IMR-90 (cell line): ENCODE results near the gene C19orf47. TPM values are rescaled to one million over a fixed set of nuclear protein-coding genes. Genes with fewer than 3 reads are reported as not detected.

ENCODE experiments used
- ATAC-seq: fragments of 200-7000 bp; cut with Tn5 transposase; 2 replicates; pipeline ENCODE4 v1.9.1; 2020; ENCODE audit warnings: low read depth, mild to moderate bottlenecking, moderate library complexity
- BruUV-seq: library from RNA; stranded (reverse); fragments of 400-500 nt; replicated peaks from 2 replicates; lab custom pipeline; 2021; lab: Mats Ljungman, UMichigan
- CTCF ChIA-PET: fragments of 300-600 bp; formaldehyde crosslinking; extraction: SDS; loops from one replicate; lab custom pipeline; 2021; ENCODE audit warnings: antibody characterized with exemption; lab: Yijun Ruan, JAX
- POLR2A ChIA-PET: fragments of 300-600 bp; sonication (Branson Sonifier 250); formaldehyde crosslinking; loops from one replicate; lab custom pipeline; 2022; ENCODE audit warnings: antibody characterized with exemption; ENCODE audit not compliant: unreplicated experiment; lab: Charles Lee
- DNase-seq: peaks from one replicate; pipeline ENCODE4 v3.0.0; 2013
- H2AFZ ChIP-seq: replicated peaks from 2 replicates; pipeline ENCODE3; 2013; ENCODE audit warnings: low read length, mild to moderate bottlenecking; ENCODE audit not compliant: poor library complexity
- H2AK5ac ChIP-seq: 2 replicates; pipeline ENCODE4 v1.6.1; 2013; ENCODE audit warnings: low read depth, low read length, inconsistent platforms
- H2AK9ac ChIP-seq: replicated peaks from 2 replicates; pipeline ENCODE3; 2013; ENCODE audit warnings: mild to moderate bottlenecking, low read depth, low read length, moderate library complexity; ENCODE audit not compliant: poor library complexity
- H2BK120ac ChIP-seq: 2 replicates; pipeline ENCODE4 v1.6.1; 2013; ENCODE audit warnings: low read depth, low read length, inconsistent platforms
- H2BK15ac ChIP-seq: 3 replicates; pipeline ENCODE4 v1.6.1; 2013; ENCODE audit warnings: low read depth, low read length, inconsistent platforms
- H2BK20ac ChIP-seq: 2 replicates; pipeline ENCODE4 v1.6.1; 2013; ENCODE audit warnings: low read depth, mild to moderate bottlenecking, inconsistent platforms, low read length, moderate library complexity
- H2BK5ac ChIP-seq: 2 replicates; pipeline ENCODE4 v1.6.1; 2013; ENCODE audit warnings: mild to moderate bottlenecking, low read depth, low read length, inconsistent platforms; ENCODE audit not compliant: poor library complexity, severe bottlenecking
- H3K14ac ChIP-seq: replicated peaks from 2 replicates; pipeline ENCODE4 v1.6.1; 2013; ENCODE audit warnings: low read depth, low read length, inconsistent platforms
- H3K18ac ChIP-seq: 2 replicates; pipeline ENCODE4 v1.6.1; 2013; ENCODE audit warnings: low read depth, low read length, control low read depth
- H3K23ac ChIP-seq: 2 replicates; pipeline ENCODE4 v1.6.1; 2013; ENCODE audit warnings: low read depth, low read length, inconsistent platforms
- H3K27ac ChIP-seq: 2 replicates; pipeline ENCODE4 v1.5.1; 2013; ENCODE audit warnings: mild to moderate bottlenecking, control low read depth, low read length; ENCODE audit not compliant: insufficient read depth
- H3K27me3 ChIP-seq: 2 replicates; pipeline ENCODE4 v1.6.1; 2013; ENCODE audit warnings: low read length; ENCODE audit not compliant: control insufficient read depth, insufficient read depth
- H3K36me3 ChIP-seq: 2 replicates; pipeline ENCODE4 v1.6.1; 2013; ENCODE audit warnings: low read length, mixed read lengths; ENCODE audit not compliant: control insufficient read depth, insufficient read depth
- H3K4ac ChIP-seq: 2 replicates; pipeline ENCODE4 v1.6.1; 2013; ENCODE audit warnings: low read depth, low read length, inconsistent platforms
- H3K4me1 ChIP-seq: 2 replicates; pipeline ENCODE4 v1.6.1; 2013; ENCODE audit warnings: low read length, mixed read lengths; ENCODE audit not compliant: control insufficient read depth, insufficient read depth
- H3K4me2 ChIP-seq: 2 replicates; pipeline ENCODE4 v1.6.1; 2013; ENCODE audit warnings: low read depth, mild to moderate bottlenecking, control low read depth, low read length, moderate library complexity
- H3K4me3 ChIP-seq: 2 replicates; pipeline ENCODE4 v1.5.1; 2013; ENCODE audit warnings: low read depth, mild to moderate bottlenecking, control low read depth, low read length, moderate library complexity; ENCODE audit not compliant: insufficient read depth
- H3K56ac ChIP-seq: 2 replicates; pipeline ENCODE4 v1.6.1; 2013; ENCODE audit warnings: low read length, inconsistent platforms; ENCODE audit not compliant: insufficient read depth; ENCODE audit errors: extremely low read depth
- H3K79me1 ChIP-seq, 2 experiments: 2 replicates each; pipeline ENCODE4 v1.6.1; 2013; ENCODE audit warnings: low read length in 2 of 2, inconsistent platforms in 1 of 2, low read depth in 1 of 2
- H3K9ac ChIP-seq: 2 replicates; pipeline ENCODE4 v1.6.1; 2013; ENCODE audit warnings: low read depth, low read length, control low read depth
- H3K9me1 ChIP-seq: 2 replicates; pipeline ENCODE4 v1.6.1; 2013; ENCODE audit warnings: low read length, inconsistent platforms; ENCODE audit not compliant: insufficient read depth
- H3K9me3 ChIP-seq: 2 replicates; pipeline ENCODE4 v1.6.1; 2013; ENCODE audit warnings: low read length; ENCODE audit not compliant: control insufficient read depth, insufficient read depth
- H4K20me1 ChIP-seq: 2 replicates; pipeline ENCODE4 v1.6.1; 2013; ENCODE audit warnings: low read length, inconsistent platforms; ENCODE audit not compliant: insufficient read depth
- H4K5ac ChIP-seq: 2 replicates; pipeline ENCODE4 v1.6.1; 2013; ENCODE audit warnings: mild to moderate bottlenecking, low read depth, low read length, control low read depth
- H4K8ac ChIP-seq, 2 experiments: 2 replicates each; pipeline ENCODE4 v1.6.1; 2013; ENCODE audit warnings: low read depth in 2 of 2, low read length in 2 of 2, control low read depth in 1 of 2, inconsistent platforms in 1 of 2
- H4K91ac ChIP-seq: 2 replicates; pipeline ENCODE4 v1.6.1; 2013; ENCODE audit warnings: low read depth, low read length, inconsistent platforms; ENCODE audit not compliant: insufficient read depth
- BHLHE40 ChIP-seq: fragments of 150-350 bp; IDR thresholded peaks from 2 replicates; pipeline ENCODE4 v1.6.1; 2016; ENCODE audit warnings: mild to moderate bottlenecking, low read depth, low read length
- NFE2L2 ChIP-seq: fragments of 150-350 bp; IDR thresholded peaks from 2 replicates; pipeline ENCODE4 v1.6.1; 2016; ENCODE audit warnings: low read depth, mild to moderate bottlenecking, low read length
- whole genome bisulfite sequencing, 2 experiments: methylation state at CpG; one replicate each; pipeline versions ENCODE4 v1.1.5 to v1.1.7; 2013; ENCODE audit warnings: missing lambda C conversion rate in 2 of 2; ENCODE audit not compliant: insufficient read length in 1 of 2; ENCODE audit errors: extremely low coverage in 2 of 2; 5-methylcytosine and 5-hydroxymethylcytosine counted together
- dilution Hi-C: fragments of 300-500 bp; cut with HindIII; formaldehyde crosslinking; loops from one replicate; pipeline ENCODE4 v1.14.3; 2018; ENCODE audit warnings: low sequenced_read_pairs; ENCODE audit not compliant: unreplicated experiment
- in situ Hi-C: fragments of 300-500 bp; cut with MboI; formaldehyde crosslinking; loops from 3 replicates; pipeline ENCODE4 v1.14.3; 2019; ENCODE audit warnings: low sequenced_read_pairs, inconsistent platforms, mixed read lengths
- intact Hi-C: fragments of 100-400 bp; cut with micrococcal nuclease; formaldehyde crosslinking; loops from 2 replicates; pipeline ENCODE4 v1.10.0; 2022
- polyA plus RNA-seq, 3 experiments: library from polyadenylated mRNA; depleted of rRNA; stranded (reverse); fragments of >200 nt; gene quantifications; 2 replicates each; pipeline ENCODE4 v1.2.3, GENCODE V29; 2012; ENCODE audit warnings: low replicate concordance in 1 of 3
- total RNA-seq: library from RNA; depleted of rRNA; stranded (reverse); fragments of >200 nt; gene quantifications from 2 replicates; pipeline ENCODE4 v1.2.3, GENCODE V29; 2012
- TF ChIP-seq, protein P1 (sequence below): fragments of 150-350 bp; IDR thresholded peaks from 2 replicates; pipeline ENCODE4 v1.6.1; 2017; ENCODE audit warnings: mild to moderate bottlenecking, antibody characterized with exemption, low read length, low read depth

C19orf47 gene
- total and polyA plus RNA-seq, 2 of the 4 experiments (the other 2 are of a cell fraction) = 3.6 to 16.3 TPM

DNA sequence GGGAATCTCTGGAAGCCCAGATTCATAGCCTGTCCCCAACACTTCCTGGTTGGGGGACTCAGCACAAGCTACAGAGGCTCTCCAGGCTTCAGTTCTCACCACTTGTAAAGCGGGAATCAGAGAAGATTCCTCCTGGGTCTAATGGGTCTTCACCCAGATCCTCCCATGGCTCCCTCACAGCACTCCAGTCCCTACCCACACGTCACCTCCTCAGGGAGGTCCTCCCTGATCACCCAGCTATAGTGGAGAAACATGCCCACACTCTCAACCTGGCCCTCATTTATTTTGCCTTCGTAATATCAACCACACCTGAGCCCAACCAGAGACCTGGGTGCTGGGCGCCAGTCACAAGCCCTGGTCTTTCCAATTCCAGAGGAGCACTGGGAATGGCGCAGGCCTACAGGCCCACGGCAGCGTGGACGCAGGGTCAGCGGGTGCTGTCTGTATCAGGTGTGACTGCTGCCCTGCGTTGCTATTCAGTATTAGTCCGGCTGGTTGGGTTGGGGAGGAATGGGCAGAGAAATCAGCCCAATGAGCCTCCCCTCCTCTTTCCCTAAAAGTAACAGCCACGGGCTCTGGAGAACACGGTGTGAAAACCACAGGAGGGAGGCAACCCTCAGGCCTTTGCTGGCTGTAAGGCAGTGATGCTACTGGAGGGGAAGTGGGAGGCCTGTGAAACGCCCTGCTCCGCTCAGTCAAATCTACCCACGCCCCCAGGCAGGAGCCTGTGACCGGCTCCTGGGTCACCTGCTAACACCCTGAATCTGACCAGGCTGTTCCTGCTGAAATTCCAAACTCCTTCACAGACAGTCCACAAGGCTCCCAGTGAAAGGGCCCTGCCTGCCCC lies 68.2 kb downstream of the C19orf47 start (continued):
- TF ChIP-seq, protein P1, sequence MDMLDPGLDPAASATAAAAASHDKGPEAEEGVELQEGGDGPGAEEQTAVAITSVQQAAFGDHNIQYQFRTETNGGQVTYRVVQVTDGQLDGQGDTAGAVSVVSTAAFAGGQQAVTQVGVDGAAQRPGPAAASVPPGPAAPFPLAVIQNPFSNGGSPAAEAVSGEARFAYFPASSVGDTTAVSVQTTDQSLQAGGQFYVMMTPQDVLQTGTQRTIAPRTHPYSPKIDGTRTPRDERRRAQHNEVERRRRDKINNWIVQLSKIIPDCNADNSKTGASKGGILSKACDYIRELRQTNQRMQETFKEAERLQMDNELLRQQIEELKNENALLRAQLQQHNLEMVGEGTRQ = no peak

GRCh38 chr19:40279120-40279551 lies 69.1 kb downstream of the C19orf47 start:
- peak; percentile 30 for ATAC-seq
- H2AFZ ChIP-seq = no peak overlapping the region

More at GRCh38 chr19:40279120-40279551, 69.1 kb downstream of the C19orf47 start:
- BruUV-seq = no TSS peak
- no peaks in the 10 kb centered on the region for H3K27me3 ChIP-seq
- no peak overlapping the region for H3K14ac ChIP-seq
- dilution Hi-C loops (no loop called here), intact Hi-C loops (no loop called here), in situ Hi-C loops (no loop called here)
- peaks cover 23% of the 10 kb centered on the region for H3K9me1 ChIP-seq
- WGBS, 2 experiments = 30% methylated on average over 2 of the region's 15 CpGs; no CpG with 5 or more reads in 1 of the 2 experiments
- H4K5ac ChIP-seq = no peak overlapping the region
- 0 out of 2 replicates have a peak overlapping the region, but pooled peaks have one; percentile 36 for H2AK5ac ChIP-seq
- no peak overlapping the region; the same call in 1 of the 2 replicates for H3K4me2 ChIP-seq
- CTCF ChIA-PET = interaction anchor here (0.7 kb wide), 1 partner anchor 262 kb away, joined by 6 read pairs; no protein-coding TSS in a partner anchor
- H3K36me3 ChIP-seq = no peaks in the 10 kb centered on the region
- no peaks in the 10 kb centered on the region for H3K9me3 ChIP-seq
- no peak overlapping the region for H3K23ac ChIP-seq
- H2AK9ac ChIP-seq = peak overlapping the region; percentile 35
- no peak overlapping the region for H2BK15ac ChIP-seq
- H3K4me1 ChIP-seq = peaks cover 28% of the 10 kb centered on the region
- 0 out of 2 replicates have a peak overlapping the region, but pooled peaks have one; percentile 6 for H3K9ac ChIP-seq
- H4K8ac ChIP-seq = no peak overlapping the region
- no peak overlapping the region for H3K4me3 ChIP-seq
- no peak overlapping the region for H3K27ac ChIP-seq
- H4K91ac ChIP-seq = no peak overlapping the region
- H3K56ac ChIP-seq = no peak overlapping the region
- H3K79me1 ChIP-seq = peaks cover 27 to 96% of the 10 kb centered on the region in 2 experiments; a peak in 3 of 4 replicates
- POLR2A ChIA-PET = interaction anchor here (0.5 kb wide), 1 partner anchor 11 kb away, joined by 3 read pairs; no protein-coding TSS in a partner anchor
- peaks cover 90% of the 10 kb centered on the region for H4K20me1 ChIP-seq
- H2BK120ac ChIP-seq = no peak overlapping the region
- DNase-seq = peak; percentile 38
- H3K18ac ChIP-seq = no peak overlapping the region
- no peak overlapping the region for H2BK5ac ChIP-seq
- TF ChIP-seq BHLHE40 = no peak
- TF ChIP-seq NFE2L2 = no peak
- no peak overlapping the region for H2BK20ac ChIP-seq
- H3K4ac ChIP-seq = no peak overlapping the region
